Trophoblast cell (in vitro differentiated cells and primary cell): ENCODE data around the gene NPLOC4.
"Not testable (repeated sequence)": the region's sequence is repeated elsewhere in the genome, so short reads cannot be mapped to it uniquely, and the experiment has no call there.

Experiments used
- DNase-seq, 2 donors: peaks; one replicate each; pipeline ENCODE4 v3.0.0-alpha.2; 2016
- H2AFZ ChIP-seq: 2 replicates; pipeline ENCODE4 v1.6.1; 2013; ENCODE audit warnings: low read length, moderate library complexity, mild to moderate bottlenecking; ENCODE audit not compliant: insufficient read depth, poor library complexity
- H2AK5ac ChIP-seq: 2 replicates; pipeline ENCODE4 v1.6.1; 2013; ENCODE audit warnings: mild to moderate bottlenecking, low read length
- H2BK120ac ChIP-seq: 2 replicates; pipeline ENCODE4 v1.6.1; 2013; ENCODE audit warnings: low read length, mild to moderate bottlenecking, moderate library complexity; ENCODE audit not compliant: insufficient read depth, poor library complexity
- H2BK12ac ChIP-seq: 2 replicates; pipeline ENCODE4 v1.6.1; 2013; ENCODE audit warnings: mild to moderate bottlenecking, low read length, moderate library complexity
- H2BK5ac ChIP-seq: 2 replicates; pipeline ENCODE4 v1.6.1; 2013; ENCODE audit warnings: low read length, low read depth, moderate library complexity, mild to moderate bottlenecking; ENCODE audit not compliant: poor library complexity
- H3K14ac ChIP-seq: 2 replicates; pipeline ENCODE4 v1.6.1; 2013; ENCODE audit warnings: mild to moderate bottlenecking, low read length
- H3K18ac ChIP-seq: 2 replicates; pipeline ENCODE4 v1.6.1; 2013; ENCODE audit warnings: mild to moderate bottlenecking, low read length
- H3K23ac ChIP-seq: 2 replicates; pipeline ENCODE4 v1.6.1; 2013; ENCODE audit warnings: low read length
- H3K27ac ChIP-seq: 2 replicates; pipeline ENCODE4 v1.5.1; 2013; ENCODE audit warnings: low read depth, mild to moderate bottlenecking, inconsistent platforms, low read length, moderate library complexity
- H3K27me3 ChIP-seq: 2 replicates; pipeline ENCODE4 v1.6.1; 2013; ENCODE audit warnings: inconsistent platforms, mild to moderate bottlenecking, low read length, moderate library complexity; ENCODE audit not compliant: insufficient read depth
- H3K36me3 ChIP-seq, 2 experiments: 1 replicate in 1 of 2; 2 replicates in 1 of 2; pipeline ENCODE4 v1.6.1; 2013; ENCODE audit warnings: low read length in 2 of 2, mild to moderate bottlenecking in 2 of 2, moderate library complexity in 1 of 2; ENCODE audit not compliant: insufficient read depth in 2 of 2, control insufficient read depth in 1 of 2
- H3K4ac ChIP-seq: 2 replicates; pipeline ENCODE4 v1.6.1; 2013; ENCODE audit warnings: low read depth, mild to moderate bottlenecking, low read length, moderate library complexity
- H3K4me1 ChIP-seq, 2 experiments: 1 replicate in 1 of 2; 2 replicates in 1 of 2; pipeline ENCODE4 v1.6.1; 2013; ENCODE audit warnings: low read length in 2 of 2, mild to moderate bottlenecking in 2 of 2, moderate library complexity in 1 of 2; ENCODE audit not compliant: insufficient read depth in 2 of 2, control insufficient read depth in 1 of 2
- H3K4me2 ChIP-seq: 2 replicates; pipeline ENCODE4 v1.6.1; 2013; ENCODE audit warnings: inconsistent platforms, mild to moderate bottlenecking, low read length, moderate library complexity
- H3K4me3 ChIP-seq: 2 replicates; pipeline ENCODE4 v1.5.1; 2013; ENCODE audit warnings: mild to moderate bottlenecking, low read depth, low read length, inconsistent platforms
- H3K79me1 ChIP-seq: one replicate; pipeline ENCODE4 v1.6.1; 2013; ENCODE audit warnings: low read length
- H3K79me2 ChIP-seq: 2 replicates; pipeline ENCODE4 v1.6.1; 2013; ENCODE audit warnings: low read length, mild to moderate bottlenecking; ENCODE audit not compliant: control insufficient read depth, insufficient read depth, poor library complexity
- H3K9ac ChIP-seq: 2 replicates; pipeline ENCODE4 v1.6.1; 2013; ENCODE audit warnings: mild to moderate bottlenecking, low read length
- H3K9me3 ChIP-seq: 2 replicates; pipeline ENCODE4 v1.6.1; 2013; ENCODE audit warnings: low read depth, mild to moderate bottlenecking, control low read depth, inconsistent platforms, low read length; ENCODE audit not compliant: insufficient read depth
- H4K12ac ChIP-seq: 2 replicates; pipeline ENCODE4 v1.6.1; 2013; ENCODE audit warnings: low read depth, mild to moderate bottlenecking, low read length, moderate library complexity
- H4K8ac ChIP-seq: 2 replicates; pipeline ENCODE4 v1.6.1; 2013; ENCODE audit warnings: low read depth, mild to moderate bottlenecking, low read length, moderate library complexity
- H4K91ac ChIP-seq: one replicate; pipeline ENCODE4 v1.6.1; 2013; ENCODE audit warnings: low read depth, mild to moderate bottlenecking, low read length, moderate library complexity
- WGBS: extraction: QIAGEN DNeasy Blood & Tissue Kit; methylation state at CpG from one replicate; pipeline ENCODE4 v1.1.7; 2013; ENCODE audit warnings: missing lambda C conversion rate; ENCODE audit not compliant: insufficient read length, insufficient coverage; ENCODE audit errors: extremely low coverage; 5-methylcytosine and 5-hydroxymethylcytosine counted together

Gene NPLOC4

GRCh38 chr17:81680150-81680549 lies 43.2 kb upstream of the NPLOC4 start:
- H3K9ac ChIP-seq: no peak overlapping the region
- H2BK120ac ChIP-seq: no peak overlapping the region
- H2AK5ac ChIP-seq: no peak overlapping the region
- H4K12ac ChIP-seq: no peak overlapping the region
- WGBS: no CpG with 5 or more reads among the region's 11 CpGs
- no peak overlapping the region for H3K27ac ChIP-seq
- no peaks in the 10 kb centered on the region for H3K27me3 ChIP-seq
- no peaks in the 10 kb centered on the region for H3K9me3 ChIP-seq
- no peak overlapping the region for H3K4ac ChIP-seq
- no peak overlapping the region for H4K91ac ChIP-seq
- H3K36me3 ChIP-seq: peaks cover 11 to 17% of the 10 kb centered on the region in 2 experiments
- no peak overlapping the region for H2BK12ac ChIP-seq
- H3K79me2 ChIP-seq: peaks cover 19% of the 10 kb centered on the region
- H3K23ac ChIP-seq: no peak overlapping the region
- H2BK5ac ChIP-seq: no peak overlapping the region
- no peak overlapping the region for H3K14ac ChIP-seq
- H3K79me1 ChIP-seq: peaks cover 10% of the 10 kb centered on the region
- H2AFZ ChIP-seq: no peak overlapping the region
- no peak overlapping the region for H3K4me3 ChIP-seq
- no peak overlapping the region for H3K18ac ChIP-seq
- no peak for DNase-seq
- peaks cover 12 to 13% of the 10 kb centered on the region in 2 experiments for H3K4me1 ChIP-seq
- H4K8ac ChIP-seq: no peak overlapping the region
- H3K4me2 ChIP-seq: no peak overlapping the region

GRCh38 chr17:81676906-81677305 lies 40.0 kb upstream of the NPLOC4 start:
- H2BK120ac ChIP-seq: no peak overlapping the region
- no peaks in the 10 kb centered on the region for H3K4me1 ChIP-seq
- H4K91ac ChIP-seq: no peak overlapping the region
- no peak overlapping the region for H4K12ac ChIP-seq
- peaks cover 35 to 43% of the 10 kb centered on the region in 2 experiments for H3K36me3 ChIP-seq
- WGBS: no CpG with 5 or more reads among the region's 17 CpGs
- no peak overlapping the region for H2BK5ac ChIP-seq
- H2AK5ac ChIP-seq: no peak overlapping the region
- no peak for DNase-seq
- no peak overlapping the region for H3K27ac ChIP-seq
- no peak overlapping the region for H3K18ac ChIP-seq
- no peak overlapping the region for H3K14ac ChIP-seq
- H3K27me3 ChIP-seq: no peaks in the 10 kb centered on the region
- no peaks in the 10 kb centered on the region for H3K79me1 ChIP-seq
- H3K4me3 ChIP-seq: no peak overlapping the region
- H2BK12ac ChIP-seq: no peak overlapping the region
- H3K9ac ChIP-seq: no peak overlapping the region
- peaks cover 1% of the 10 kb centered on the region for H3K9me3 ChIP-seq
- no peak overlapping the region for H3K4ac ChIP-seq
- H3K4me2 ChIP-seq: no peak overlapping the region
- H3K23ac ChIP-seq: no peak overlapping the region
- H3K79me2 ChIP-seq: no peaks in the 10 kb centered on the region
- H2AFZ ChIP-seq: no peak overlapping the region
- no peak overlapping the region for H4K8ac ChIP-seq

GRCh38 chr17:81675515-81676221 lies 38.8 kb upstream of the NPLOC4 start:
- H3K36me3 ChIP-seq: peaks cover 37 to 44% of the 10 kb centered on the region in 2 experiments
- not testable (repeated sequence) for H4K12ac ChIP-seq, H2BK5ac ChIP-seq, H3K4me3 ChIP-seq, H3K79me1 ChIP-seq, H2AK5ac ChIP-seq, H3K4me1 ChIP-seq, H3K27ac ChIP-seq, H3K4ac ChIP-seq, H2AFZ ChIP-seq, H3K9me3 ChIP-seq, H2BK12ac ChIP-seq, H3K18ac ChIP-seq, H4K91ac ChIP-seq, H3K14ac ChIP-seq, H3K4me2 ChIP-seq, H3K79me2 ChIP-seq, H3K9ac ChIP-seq, H2BK120ac ChIP-seq, H3K27me3 ChIP-seq, H3K23ac ChIP-seq, H4K8ac ChIP-seq
- DNase-seq: peak in 1 of 2 donors; percentile 45
- WGBS: no CpG with 5 or more reads among the region's 18 CpGs

GRCh38 chr17:81673561-81674258 lies 36.8 kb upstream of the NPLOC4 start:
- Histone ChIP-seq H3K23ac (no peak overlapping the region), H3K79me2 (no peaks in the 10 kb centered on the region), H2BK5ac (no peak overlapping the region), H3K4me3 (no peak overlapping the region), H3K4ac (no peak overlapping the region), H3K79me1 (no peaks in the 10 kb centered on the region), H4K8ac (no peak overlapping the region), H3K9me3 (peaks cover 4% of the 10 kb centered on the region), H3K18ac (no peak overlapping the region), H3K36me3 (peaks cover 50 to 54% of the 10 kb centered on the region in 2 experiments), H3K27ac (no peak overlapping the region), H2BK12ac (no peak overlapping the region), H3K4me1 (no peaks in the 10 kb centered on the region), H2BK120ac (no peak overlapping the region), H2AK5ac (no peak overlapping the region), H3K14ac (no peak overlapping the region), H3K4me2 (no peak overlapping the region), H4K12ac (peak overlapping the region; percentile 40), H3K9ac (no peak overlapping the region), H4K91ac (no peak overlapping the region), H2AFZ (no peak overlapping the region), H3K27me3 (no peaks in the 10 kb centered on the region)
- DNase-seq: no peak
- WGBS: no CpG with 5 or more reads among the region's 18 CpGs
